ENCODE results near the gene XAGE2.
A peak's percentile ranks its signal among the peaks of the same experiment; 100 is the strongest.
"Not testable (repeated sequence)": the region's sequence is repeated elsewhere in the genome, so short reads cannot be mapped to it uniquely, and the experiment has no call there.

Gene XAGE2, protein sequence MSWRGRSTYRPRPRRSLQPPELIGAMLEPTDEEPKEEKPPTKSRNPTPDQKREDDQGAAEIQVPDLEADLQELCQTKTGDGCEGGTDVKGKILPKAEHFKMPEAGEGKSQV

DNA sequence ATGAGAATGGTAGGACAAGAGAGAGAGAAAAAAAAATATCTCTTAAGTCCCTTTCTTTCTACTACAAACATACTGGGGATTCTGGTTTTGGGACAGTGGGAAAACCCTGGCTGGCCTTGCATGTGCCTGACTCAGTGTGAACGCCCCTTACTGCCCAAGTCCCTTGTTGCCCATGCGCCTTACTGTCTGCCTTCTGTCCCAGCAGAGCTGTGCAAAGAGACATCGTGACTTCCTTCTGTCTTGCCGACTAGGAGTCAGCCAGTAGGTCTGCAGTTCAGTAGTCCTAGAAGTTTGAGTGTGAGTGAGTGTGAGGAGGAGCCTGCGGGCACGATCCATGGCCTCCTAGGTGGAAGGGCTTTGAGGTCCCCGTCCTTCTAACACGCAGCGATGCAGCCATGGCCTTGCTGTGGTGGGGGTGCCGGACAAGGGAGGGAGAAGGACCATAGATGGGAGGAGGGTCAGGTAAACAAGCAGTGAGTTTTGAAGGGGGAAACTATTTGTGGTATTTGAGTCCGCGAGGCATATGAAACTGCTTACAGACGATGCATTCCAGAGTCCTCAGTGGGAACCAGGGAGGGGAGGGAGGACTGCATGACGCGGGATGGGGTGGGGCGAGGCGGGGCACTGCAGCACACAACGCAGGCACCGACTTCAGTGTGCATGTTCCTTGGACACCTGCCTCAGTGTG lies at the start of gene XAGE2:
XAGE2 (plus strand) TSS at position 654 of the 688 bp plus-strand sequence. CDS start 994 bp downstream, outside the sequence.
- DNase-seq: no peak

DNA sequence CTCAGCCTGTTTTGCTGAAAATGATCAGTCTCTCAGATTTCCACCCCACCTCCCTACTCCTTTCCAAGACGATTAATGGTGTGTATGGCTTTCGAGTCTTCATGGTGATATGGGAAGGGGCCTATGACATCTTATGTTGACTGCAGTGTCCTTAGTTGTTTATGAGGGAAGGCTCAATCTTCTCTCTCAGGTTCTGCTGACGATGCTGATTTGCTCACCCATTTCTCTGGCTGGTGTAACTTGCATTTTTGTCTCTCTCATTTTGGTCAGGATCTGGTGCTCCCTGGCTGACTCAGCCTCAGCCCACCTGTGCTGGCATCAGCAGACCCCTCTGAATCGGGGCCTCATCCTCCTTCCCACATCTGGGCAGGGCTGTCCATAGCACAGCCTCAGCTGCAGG lies 31.4 kb upstream of the XAGE2 start:
- DNase-seq: no peak

- no peak for DNase-seq
Observed at GRCh38 chrX:52341493-52341892, 27.3 kb upstream of the XAGE2 start.

GRCh38 chrX:52343131-52343530 lies 25.7 kb upstream of the XAGE2 start:
- not testable (repeated sequence) for DNase-seq

GRCh38 chrX:52345402-52345801 lies 23.4 kb upstream of the XAGE2 start:
- DNase-seq: peak; percentile 31

DNA sequence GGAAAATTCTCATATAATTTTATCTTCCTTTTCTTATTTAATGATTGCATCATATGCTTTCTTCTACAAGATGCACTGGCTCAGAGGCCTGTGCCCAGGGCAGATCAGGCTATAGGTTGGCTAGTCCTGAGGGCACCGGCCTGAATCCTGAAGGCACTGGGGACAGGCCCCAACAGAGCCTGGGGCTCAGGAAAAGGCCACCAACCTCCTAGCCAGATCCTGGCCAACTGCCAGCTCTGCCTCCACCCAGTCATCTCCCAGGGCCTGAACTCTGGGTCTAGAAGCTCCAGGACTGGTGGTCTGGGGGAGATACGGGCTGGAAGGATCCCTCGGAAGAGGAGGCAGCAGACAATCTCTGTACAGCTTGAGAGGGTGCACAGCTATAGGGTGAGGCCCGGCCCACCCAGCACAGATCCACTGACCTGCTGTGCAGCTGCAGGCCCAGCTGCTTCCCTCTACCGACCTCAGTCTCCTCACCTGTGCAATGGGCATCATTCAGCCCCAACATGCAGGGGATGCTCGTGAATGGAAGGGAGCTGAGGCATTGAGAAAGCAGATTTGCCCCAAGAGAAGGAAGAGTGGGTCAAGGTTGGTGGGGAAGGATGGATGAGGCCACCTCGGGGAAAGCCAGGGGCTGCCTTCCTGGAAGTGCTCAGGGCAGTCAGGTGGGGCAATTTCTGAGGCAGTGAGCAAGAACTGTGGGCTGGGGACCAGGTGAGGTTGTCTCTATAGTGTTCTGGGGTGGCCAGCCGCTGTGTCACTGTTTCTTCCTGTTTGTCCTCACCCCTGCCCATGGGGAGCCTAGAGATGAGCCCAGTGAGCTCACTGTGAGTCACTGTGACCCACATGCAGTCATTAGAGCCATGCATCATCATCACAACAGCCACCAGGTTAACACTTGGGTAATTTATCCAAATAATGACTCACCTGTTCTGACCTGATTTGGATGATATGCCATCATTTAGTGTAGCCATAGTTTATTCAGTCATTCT lies 22.4 kb upstream of the XAGE2 start:
- no peak for DNase-seq

DNA sequence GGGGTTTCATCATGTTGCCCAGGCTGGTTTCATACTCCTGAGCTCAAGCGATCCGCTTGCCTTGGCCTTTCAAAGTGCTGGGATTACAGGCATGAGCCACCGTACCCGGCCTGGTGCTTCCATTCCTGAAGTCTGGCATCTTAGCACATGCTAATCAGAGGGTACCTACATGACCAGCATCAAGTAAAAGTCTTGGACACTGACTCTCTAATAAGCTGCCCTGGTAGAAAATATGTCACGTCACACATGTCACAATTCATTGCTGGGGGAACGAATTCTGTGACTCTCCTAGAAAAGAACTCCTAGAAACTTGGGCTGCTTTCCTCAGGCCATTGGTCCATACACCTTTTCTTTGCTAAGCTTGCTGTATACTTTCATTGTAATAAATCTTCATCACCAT lies 19.1 kb upstream of the XAGE2 start:
- no peak for DNase-seq

GRCh38 chrX:52352551-52352950 lies 16.3 kb upstream of the XAGE2 start:
- DNase-seq: no peak

- no peak for DNase-seq
Observed at GRCh38 chrX:52353838-52354237, 15.0 kb upstream of the XAGE2 start.

DNA sequence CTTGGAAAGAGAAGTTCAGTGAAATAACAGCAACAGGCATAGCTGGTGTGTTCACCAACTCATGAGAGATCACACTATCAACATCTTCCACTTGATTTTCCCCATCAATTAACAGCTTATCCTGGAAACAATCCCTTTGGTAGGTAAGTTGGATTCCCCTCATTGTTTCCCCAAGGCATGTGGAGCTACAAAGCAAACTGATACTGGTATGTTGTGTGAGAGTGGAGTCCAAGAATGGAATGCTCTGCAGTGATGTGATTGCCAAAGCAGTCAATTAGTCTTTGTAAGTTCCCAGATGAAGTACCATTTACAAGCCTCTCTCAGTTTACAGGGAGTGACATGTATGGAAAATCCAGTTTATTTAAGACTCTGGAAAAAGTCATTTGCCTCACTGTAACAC lies 13.7 kb upstream of the XAGE2 start:
- DNase-seq: no peak

GRCh38 chrX:52359614-52360232 lies 9.1 kb upstream of the XAGE2 start:
- DNase-seq: no peak

- DNase-seq: no peak
Observed at GRCh38 chrX:52361941-52362340, 6.9 kb upstream of the XAGE2 start.

DNA sequence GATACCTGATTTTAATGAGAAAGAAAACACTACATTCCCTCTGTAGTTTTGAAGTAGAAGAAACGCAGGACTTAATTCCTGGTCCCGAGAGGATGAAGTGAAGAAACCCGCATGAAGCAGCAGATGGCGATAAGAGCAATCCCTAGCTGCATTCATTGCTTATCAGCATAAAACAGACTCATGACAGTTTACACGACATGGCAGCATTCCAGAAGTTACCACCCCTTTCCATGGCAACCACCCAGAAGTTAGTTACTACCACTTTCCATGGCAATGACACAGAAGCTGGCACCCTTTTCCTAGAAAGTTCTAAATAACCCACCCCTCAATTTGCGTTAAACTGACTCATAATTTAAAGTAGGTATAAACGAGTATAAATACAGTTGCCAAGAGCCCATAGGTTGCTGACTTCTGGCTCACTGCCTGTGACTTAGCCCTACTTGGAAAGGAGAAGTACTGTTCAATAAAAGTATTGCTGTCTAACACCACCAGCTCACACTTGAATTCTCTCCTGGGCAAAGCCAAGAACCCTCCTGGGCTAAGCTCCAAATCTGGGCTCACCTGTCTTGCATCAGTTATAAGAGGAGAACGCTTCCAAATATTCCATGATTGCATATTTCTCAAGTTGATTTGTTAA lies 5.5 kb upstream of the XAGE2 start:
- DNase-seq: no peak

- no peak for DNase-seq
Observed at GRCh38 chrX:52378870-52379269, 10.0 kb downstream of the XAGE2 start.

- DNase-seq: no peak
Observed at GRCh38 chrX:52380993-52381392, 12.2 kb downstream of the XAGE2 start.

- no peak for DNase-seq
Observed at GRCh38 chrX:52410439-52411394, 41.9 kb downstream of the XAGE2 start.

- no peak for DNase-seq
Observed at GRCh38 chrX:52415304-52415703, 46.5 kb downstream of the XAGE2 start.

DNA sequence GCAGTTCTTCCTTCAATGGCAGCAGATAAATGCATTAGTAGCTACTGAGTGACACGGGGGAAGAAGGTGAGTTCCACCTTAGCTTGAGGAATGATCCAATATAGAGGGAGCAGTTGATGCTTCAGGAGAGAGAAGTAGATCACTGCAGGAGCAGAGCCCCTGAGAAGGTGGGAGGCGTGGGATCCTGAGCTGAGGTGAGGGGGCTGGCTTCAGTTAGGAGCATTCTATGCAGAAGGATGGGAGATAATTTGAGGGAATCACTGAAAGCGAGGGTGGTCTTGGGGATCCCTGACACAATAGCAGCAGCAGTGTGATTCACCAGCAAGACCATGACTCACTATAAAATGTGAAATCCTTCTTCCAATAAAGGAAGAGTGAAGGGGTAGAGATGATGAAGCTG lies 48.0 kb downstream of the XAGE2 start:
- DNase-seq: no peak

DNA sequence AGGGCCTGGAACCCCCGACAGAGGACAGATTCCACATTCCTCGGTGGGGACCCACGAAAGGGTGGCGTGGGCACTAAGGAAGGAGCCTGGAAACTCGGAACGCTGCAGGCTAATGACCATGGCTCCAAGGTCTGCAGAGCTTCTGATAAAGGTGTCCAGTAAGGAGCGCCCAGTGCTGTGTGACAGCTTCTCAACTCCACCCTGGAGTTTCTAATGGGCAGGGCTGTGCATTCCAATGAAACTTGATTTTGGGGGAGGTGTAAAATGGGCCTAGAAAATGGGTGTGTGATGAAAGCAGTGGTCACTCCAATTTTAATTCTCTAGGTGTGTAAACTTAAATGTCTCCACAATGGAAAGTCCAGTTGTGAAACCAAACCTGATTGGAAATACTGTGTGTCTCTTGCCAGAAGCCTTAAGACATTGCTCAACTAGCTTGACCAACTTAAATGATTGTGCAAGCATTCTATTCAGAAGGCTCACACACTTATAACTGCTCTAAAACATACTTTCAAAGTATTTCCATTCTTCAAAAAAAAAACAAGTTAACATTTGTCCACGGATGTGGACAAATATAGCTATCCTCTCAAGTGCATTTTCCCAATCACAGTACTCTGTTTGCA lies 52.1 kb downstream of the XAGE2 start:
- no peak for DNase-seq

- no peak for DNase-seq
Observed at GRCh38 chrX:52422884-52423283, 54.1 kb downstream of the XAGE2 start.

DNA sequence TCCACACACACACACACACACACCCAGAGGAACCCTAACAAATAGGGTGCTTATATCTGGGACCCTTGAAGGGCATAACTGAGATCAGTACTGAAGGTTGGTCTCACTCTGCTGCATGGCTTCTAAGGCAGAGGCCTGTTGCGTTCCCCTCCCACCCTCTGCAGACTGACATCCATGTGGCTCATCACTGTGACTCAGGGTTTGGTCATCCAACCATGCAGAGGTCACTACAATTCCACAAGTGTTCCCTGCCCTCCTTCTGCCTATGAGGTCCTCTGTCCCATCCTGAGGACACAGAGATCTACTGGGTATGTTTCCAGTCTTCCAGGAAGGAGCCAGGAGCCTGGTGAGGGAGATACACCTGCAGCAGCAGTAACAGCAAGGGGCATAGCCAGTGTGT lies 55.8 kb downstream of the XAGE2 start:
- DNase-seq: no peak

All from CD4-positive, alpha-beta T cell treated with Interleukin-10 for 1 hour (primary cell).